NCI-H1092 (cell line): ENCODE data around the gene TUBGCP2.
"Not testable (repeated sequence)": the region's sequence is repeated elsewhere in the genome, so short reads cannot be mapped to it uniquely, and the experiment has no call there.

Experiments used
- DNase-seq: peaks from one replicate; lab custom pipeline; 2025; lab: John Stamatoyannopoulos, UW

Gene TUBGCP2

GRCh38 chr10:133248334-133248715 lies 60.3 kb downstream of the TUBGCP2 start:
- DNase-seq, result no peak

- no peak for DNase-seq
Observed at GRCh38 chr10:133247681-133248333, 60.9 kb downstream of the TUBGCP2 start.

- DNase-seq, result no peak
Observed at GRCh38 chr10:133246236-133246626, 62.4 kb downstream of the TUBGCP2 start.

GRCh38 chr10:133245439-133246235 lies 63.0 kb downstream of the TUBGCP2 start:
- DNase-seq, result no peak

GRCh38 chr10:133243593-133243992 lies 65.1 kb downstream of the TUBGCP2 start:
- no peak for DNase-seq

GRCh38 chr10:133242611-133243356 lies 65.9 kb downstream of the TUBGCP2 start:
- DNase-seq, result no peak

GRCh38 chr10:133241501-133242205 lies 67.0 kb downstream of the TUBGCP2 start:
- DNase-seq, result no peak

GRCh38 chr10:133239990-133240389 lies 68.7 kb downstream of the TUBGCP2 start:
- DNase-seq, result no peak

- no peak for DNase-seq
Observed at GRCh38 chr10:133238466-133238804, 70.2 kb downstream of the TUBGCP2 start.

GRCh38 chr10:133237588-133238465 lies 70.8 kb downstream of the TUBGCP2 start, which contains the start of gene VENTX:
Gene VENTX, plus strand, starts transcription at chr10:133237855. Its CDS starts 60 bp downstream, at chr10:133237915.
- no peak for DNase-seq

GRCh38 chr10:133237241-133237587 lies 71.5 kb downstream of the TUBGCP2 start:
- DNase-seq, result no peak

- no peak for DNase-seq
Observed at GRCh38 chr10:133236401-133237240, 72.1 kb downstream of the TUBGCP2 start.

- DNase-seq, result no peak
Observed at GRCh38 chr10:133235932-133236331, 72.7 kb downstream of the TUBGCP2 start.

- DNase-seq, result no peak
Observed at GRCh38 chr10:133235265-133235855, 73.3 kb downstream of the TUBGCP2 start.

GRCh38 chr10:133234796-133235195 lies 73.9 kb downstream of the TUBGCP2 start:
- DNase-seq, result not testable (repeated sequence)

GRCh38 chr10:133231946-133232574 lies 76.6 kb downstream of the TUBGCP2 start:
- DNase-seq, result no peak

GRCh38 chr10:133231244-133231945 lies 77.3 kb downstream of the TUBGCP2 start:
- DNase-seq, result no peak

- DNase-seq, result no peak
Observed at GRCh38 chr10:133230387-133231195, 78.1 kb downstream of the TUBGCP2 start.
